ENCODE results near the gene OASL.
"Not testable (repeated sequence)": the region's sequence is repeated elsewhere in the genome, so short reads cannot be mapped to it uniquely, and the experiment has no call there.

The OASL gene

GRCh38 chr12:121038861-121039668, at the start of gene OASL:
Gene OASL, minus strand, starts transcription at chr12:121039246. Its CDS starts 275 bp downstream, at chr12:121038971.
- DNase-seq (ENCODE audit: low read depth in 2 of 2): peak; percentile 46

- DNase-seq (ENCODE audit: low read depth in 2 of 2): no peak
These were observed 49.1 kb upstream of the OASL start for GRCh38 chr12:121088195-121088585.

- no peak for DNase-seq (ENCODE audit: low read depth in 2 of 2)
These were observed 48.6 kb upstream of the OASL start for GRCh38 chr12:121087467-121088194.

- no peak for DNase-seq (ENCODE audit: low read depth in 2 of 2)
These were observed 47.8 kb upstream of the OASL start for GRCh38 chr12:121086781-121087295.

- no peak for DNase-seq (ENCODE audit: low read depth in 2 of 2)
These were observed 46.7 kb upstream of the OASL start for GRCh38 chr12:121085506-121086353.

- no peak for DNase-seq (ENCODE audit: low read depth in 2 of 2)
These were observed 46.0 kb upstream of the OASL start for GRCh38 chr12:121085069-121085468.

- no peak for DNase-seq (ENCODE audit: low read depth in 2 of 2)
These were observed 45.2 kb upstream of the OASL start for GRCh38 chr12:121084229-121084628.

GRCh38 chr12:121080909-121081308, 41.9 kb upstream of the OASL start:
- no peak for DNase-seq (ENCODE audit: low read depth in 2 of 2)

- no peak for DNase-seq (ENCODE audit: low read depth in 2 of 2)
These were observed 40.8 kb upstream of the OASL start for GRCh38 chr12:121079736-121080272.

- DNase-seq (ENCODE audit: low read depth in 2 of 2): not testable (repeated sequence)
These were observed 38.4 kb upstream of the OASL start for GRCh38 chr12:121077440-121077839.

GRCh38 chr12:121075911-121076310, 36.9 kb upstream of the OASL start:
- not testable (repeated sequence) for DNase-seq (ENCODE audit: low read depth in 2 of 2)

GRCh38 chr12:121072147-121072546, 33.1 kb upstream of the OASL start:
- no peak for DNase-seq (ENCODE audit: low read depth in 2 of 2)

GRCh38 chr12:121069206-121069605, 30.2 kb upstream of the OASL start:
- no peak for DNase-seq (ENCODE audit: low read depth in 2 of 2)

- no peak for DNase-seq (ENCODE audit: low read depth in 2 of 2)
These were observed 26.3 kb upstream of the OASL start for GRCh38 chr12:121065345-121065744.

- DNase-seq (ENCODE audit: low read depth in 2 of 2): not testable (repeated sequence)
These were observed 25.5 kb upstream of the OASL start for GRCh38 chr12:121064586-121064985.

- DNase-seq (ENCODE audit: low read depth in 2 of 2): no peak
These were observed 25.1 kb upstream of the OASL start for GRCh38 chr12:121064116-121064515.

GRCh38 chr12:121062391-121063045, 23.5 kb upstream of the OASL start:
- DNase-seq (ENCODE audit: low read depth in 2 of 2): no peak

GRCh38 chr12:121061831-121062230, 22.8 kb upstream of the OASL start:
- no peak for DNase-seq (ENCODE audit: low read depth in 2 of 2)

GRCh38 chr12:121060149-121061001, 21.3 kb upstream of the OASL start:
- DNase-seq (ENCODE audit: low read depth in 2 of 2): peak; percentile 44 to 53

Measured in stimulated activated CD8-positive, alpha-beta memory T cell treated with anti-CD3 and anti-CD28 coated beads, Interleukin-7, amount 100 ng/mL, for 4 hours (primary cell).